HG03060 (cell line): ENCODE data around the gene KERA.
A peak's percentile ranks its signal among the peaks of the same experiment; 100 is the strongest.

Experiments used
- ATAC-seq: cut with Tn5 transposase; IDR thresholded peaks from one replicate; pipeline ENCODE4 v1.9.1; 2021; ENCODE audit warnings: low read depth, moderate number of reproducible peaks; ENCODE audit not compliant: unreplicated experiment

KERA gene

GRCh38 chr12:91017511-91018263 is 40.1 kb downstream of the KERA start:
- no peak for ATAC-seq

- no peak for ATAC-seq
These were observed 40.8 kb downstream of the KERA start for GRCh38 chr12:91017043-91017442.

- ATAC-seq: peak; percentile 93
These were observed 48.4 kb downstream of the KERA start for GRCh38 chr12:91009319-91009950.

- peak; percentile 53 for ATAC-seq
These were observed 50.1 kb downstream of the KERA start for GRCh38 chr12:91007531-91008290.

- ATAC-seq: no peak
These were observed 53.0 kb downstream of the KERA start, which contains the start of gene EPYC for GRCh38 chr12:91004872-91005271. Gene EPYC, minus strand, starts transcription at chr12:91004972. Its CDS starts 2,407 bp downstream, at chr12:91002565.

DNA sequence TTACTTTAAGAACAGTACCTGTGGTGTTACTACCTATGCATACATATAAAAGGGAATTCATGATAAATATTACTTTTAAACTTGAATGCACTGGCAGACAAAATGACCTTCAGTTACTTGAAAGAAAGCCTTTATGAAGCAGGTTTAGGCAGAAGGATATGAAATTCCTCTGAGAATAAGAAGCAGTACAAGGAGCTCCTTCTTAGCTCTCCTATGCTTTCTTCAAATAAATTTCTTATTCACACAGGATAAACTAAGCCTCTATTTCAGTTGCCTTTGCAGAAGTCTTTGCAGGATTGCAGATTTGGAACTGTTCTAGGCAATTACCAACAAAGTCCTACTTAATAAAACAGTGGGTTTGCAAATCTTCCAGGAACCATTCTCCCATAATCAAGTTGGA is 54.1 kb downstream of the KERA start:
- ATAC-seq: no peak

- ATAC-seq: no peak
These were observed 56.5 kb downstream of the KERA start for GRCh38 chr12:91001306-91001705.
